Right lung (tissue), 5 donors: ENCODE results near the gene FAM98C. TPM values are rescaled to one million over a fixed set of nuclear protein-coding genes. Genes with fewer than 3 reads are reported as not detected.

ENCODE experiments used
- DNase-seq, 2 donors: peaks; one replicate each; pipeline ENCODE4 v3.0.0-alpha.2; 2013
- polyA plus RNA-seq, 5 donors: library from polyadenylated mRNA; unstranded; fragments of 120-200 nt; gene quantifications; one replicate each; pipeline versions ENCODE4 v1.2.1 to v1.2.3, GENCODE V29; 2013; ENCODE audit warnings: inconsistent platforms in 1 of 5, low replicate concordance in 1 of 5; ENCODE audit not compliant: insufficient read length in 5 of 5, insufficient read depth in 1 of 5

The FAM98C gene
- polyA plus RNA-seq, 5 donors: 15.1 to 22.6 (median 19.1) TPM

DNA sequence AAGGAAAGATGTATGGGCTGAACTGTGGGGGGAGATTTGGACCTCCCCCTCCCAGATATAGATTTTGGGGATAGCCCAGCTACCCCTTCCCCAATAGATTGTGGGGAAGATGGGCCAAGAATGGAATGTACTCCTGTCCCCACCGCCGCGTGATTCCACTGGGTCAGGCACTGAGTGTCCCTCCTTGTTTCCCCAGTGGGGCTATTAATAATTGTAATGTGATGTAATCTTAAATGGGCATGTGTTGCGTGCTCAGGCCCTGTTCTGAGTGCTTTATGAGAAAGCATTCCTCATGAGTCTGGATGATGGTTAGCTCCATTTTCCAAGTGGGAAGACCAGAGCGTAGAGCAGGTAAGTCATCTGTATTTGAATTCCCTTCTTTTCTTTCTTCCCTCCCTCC lies 27.1 kb upstream of the FAM98C start:
- no peak for DNase-seq

DNA sequence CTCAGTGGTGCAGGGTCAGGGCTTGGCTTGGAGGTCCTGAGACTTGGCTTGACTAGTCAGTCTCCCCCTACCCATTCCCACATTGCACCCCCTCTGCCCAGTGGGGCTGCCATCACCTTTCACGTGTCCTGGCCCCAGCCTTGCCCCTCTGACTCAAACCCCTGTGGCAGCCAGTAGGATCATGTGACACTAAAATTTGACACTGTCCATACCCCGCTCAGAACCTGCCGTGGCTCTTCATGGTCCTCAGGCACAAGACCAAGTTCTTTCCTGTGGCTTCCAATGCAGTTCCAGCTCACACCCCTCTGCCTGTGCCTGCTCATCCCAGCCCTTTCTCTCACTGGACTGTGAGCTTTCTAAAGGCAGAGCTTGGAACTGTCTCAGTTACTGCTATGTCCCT lies 26.3 kb upstream of the FAM98C start:
- no peak for DNase-seq

DNA sequence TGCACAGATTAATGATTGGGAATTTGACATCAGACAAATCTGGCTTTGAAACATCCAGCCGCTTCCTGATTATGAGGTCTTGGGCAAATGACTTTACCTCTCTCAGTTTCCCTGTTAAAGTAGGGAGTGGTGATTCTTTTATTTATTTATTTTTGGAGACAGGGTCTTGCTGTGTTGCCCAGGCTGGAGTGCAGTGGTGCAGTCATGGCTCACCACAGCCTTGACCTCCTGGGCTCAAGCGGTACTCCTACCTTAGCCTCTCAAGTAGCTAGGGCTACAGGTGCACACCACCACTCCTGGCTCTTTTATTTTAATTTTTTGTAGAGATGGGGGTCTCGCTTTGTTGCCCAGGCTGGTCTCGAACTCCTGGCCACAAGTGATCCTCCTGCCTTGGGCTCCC lies 25.8 kb upstream of the FAM98C start:
- no peak for DNase-seq

DNA sequence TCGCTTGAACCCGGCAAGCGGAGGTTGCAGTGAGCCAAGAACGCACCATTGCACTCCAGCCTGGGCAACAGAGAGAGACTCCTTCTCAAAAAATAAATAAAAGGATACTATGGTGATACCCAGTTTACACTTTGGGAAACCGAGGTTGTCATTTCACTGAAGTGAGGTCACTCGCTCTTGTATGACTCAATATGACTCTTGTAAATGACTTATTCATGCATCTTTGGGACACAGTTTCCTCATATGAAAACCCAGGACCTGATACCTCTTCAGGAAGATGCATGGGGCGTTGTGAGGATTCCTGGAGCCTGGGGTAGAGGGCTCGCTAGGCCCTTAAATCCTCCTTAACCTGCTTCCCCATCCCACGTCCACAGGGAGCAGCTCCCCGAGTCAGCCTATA lies 24.0 kb upstream of the FAM98C start:
- no peak for DNase-seq

DNA sequence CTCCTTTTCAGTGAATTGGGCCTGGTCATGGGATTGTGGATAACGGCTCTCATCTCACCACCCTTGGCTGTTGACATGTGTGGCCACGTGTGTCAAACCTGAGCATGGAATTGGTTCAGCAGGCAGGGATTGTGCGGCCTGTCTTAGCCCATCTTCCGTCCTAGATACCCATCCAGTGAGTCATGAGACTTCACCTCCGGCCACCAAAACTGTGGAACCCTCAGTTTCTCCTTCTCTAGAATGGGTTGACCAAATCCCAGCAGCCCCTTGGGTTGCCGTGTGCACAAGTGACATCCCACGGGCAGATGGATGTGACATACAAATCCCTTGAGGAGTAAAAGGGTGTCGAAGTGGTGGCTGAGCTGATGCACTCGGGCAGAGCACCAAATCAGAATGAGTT lies 21.8 kb upstream of the FAM98C start:
- DNase-seq: no peak

DNA sequence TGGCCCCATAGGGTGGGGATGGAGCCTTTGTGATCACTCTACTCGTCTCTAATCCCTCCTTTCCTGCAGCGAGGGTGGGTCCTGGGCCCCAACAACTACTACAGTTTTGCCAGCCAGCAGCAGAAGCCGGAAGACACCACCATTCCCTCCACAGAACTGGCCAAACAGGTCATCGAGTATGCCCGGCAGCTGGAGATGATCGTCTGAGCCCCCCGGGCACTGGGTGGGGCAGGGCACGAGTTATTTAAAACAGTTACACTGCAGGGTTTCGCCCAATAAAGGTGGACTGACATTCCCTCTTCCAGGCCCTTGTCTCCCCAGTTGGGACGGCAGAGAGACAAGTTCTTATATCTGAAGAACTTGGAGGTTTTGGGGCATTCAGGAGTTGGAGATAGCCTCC lies 19.7 kb upstream of the FAM98C start:
- DNase-seq: no peak

DNA sequence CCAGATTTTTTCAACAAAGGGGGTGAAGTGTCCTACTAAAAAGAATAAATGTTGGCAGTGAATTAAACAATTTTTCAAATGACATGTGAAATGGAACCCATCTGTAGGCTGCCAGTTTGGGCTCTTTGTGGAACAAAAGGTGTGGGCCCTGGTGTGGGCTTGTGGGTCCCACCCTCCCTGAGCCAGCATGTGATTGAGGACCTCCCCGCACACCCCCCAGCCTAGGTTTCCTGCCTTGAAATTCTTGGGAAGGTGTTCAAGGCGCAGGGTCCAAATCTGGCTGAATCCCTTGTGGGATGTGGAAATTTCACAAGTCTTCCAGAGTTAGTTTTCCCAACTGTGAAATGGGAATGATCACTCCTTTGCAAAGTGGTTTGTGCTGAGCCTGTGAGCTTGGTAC lies 19.1 kb upstream of the FAM98C start:
- no peak for DNase-seq

DNA sequence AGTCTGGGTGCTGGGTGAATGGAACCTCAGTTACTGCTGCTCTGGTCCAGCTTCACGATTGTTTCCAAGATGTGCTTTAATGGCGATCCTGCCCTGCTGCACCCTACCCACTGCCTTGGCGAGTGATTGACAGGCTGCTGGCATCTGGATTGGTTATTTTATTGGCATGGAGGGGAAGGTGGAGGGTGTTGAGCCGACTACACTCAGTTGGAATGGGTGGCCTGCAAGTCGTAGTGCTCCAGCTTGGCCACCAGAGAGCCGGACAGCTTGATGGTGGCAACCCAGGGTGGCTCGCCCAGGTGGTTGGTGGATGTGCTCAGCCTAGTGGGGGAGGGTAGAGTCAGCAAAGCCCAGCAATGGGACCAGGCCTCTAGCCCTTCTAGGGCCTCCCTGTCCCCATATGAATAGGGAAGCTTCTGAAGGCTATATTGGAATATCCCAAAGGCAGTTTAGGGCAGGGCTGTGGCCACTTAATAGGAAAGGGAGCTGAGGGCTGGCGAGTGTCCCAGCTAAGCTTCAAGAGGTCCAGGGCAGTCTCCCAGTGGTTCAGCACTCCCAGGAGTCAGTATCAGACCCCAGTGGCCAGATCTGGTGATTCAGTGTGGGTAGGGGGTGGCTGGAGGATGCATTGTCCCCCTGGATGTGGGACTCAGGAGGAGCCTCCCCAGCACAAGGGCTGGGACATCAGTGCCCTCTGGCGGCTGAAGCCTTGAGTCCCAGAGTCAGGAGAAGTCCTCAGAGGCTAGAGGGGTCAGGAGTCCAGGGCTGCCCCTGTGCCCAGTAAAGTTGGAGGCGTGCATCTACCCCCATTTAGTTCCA lies 18.5 kb upstream of the FAM98C start:
- DNase-seq: no peak

DNA sequence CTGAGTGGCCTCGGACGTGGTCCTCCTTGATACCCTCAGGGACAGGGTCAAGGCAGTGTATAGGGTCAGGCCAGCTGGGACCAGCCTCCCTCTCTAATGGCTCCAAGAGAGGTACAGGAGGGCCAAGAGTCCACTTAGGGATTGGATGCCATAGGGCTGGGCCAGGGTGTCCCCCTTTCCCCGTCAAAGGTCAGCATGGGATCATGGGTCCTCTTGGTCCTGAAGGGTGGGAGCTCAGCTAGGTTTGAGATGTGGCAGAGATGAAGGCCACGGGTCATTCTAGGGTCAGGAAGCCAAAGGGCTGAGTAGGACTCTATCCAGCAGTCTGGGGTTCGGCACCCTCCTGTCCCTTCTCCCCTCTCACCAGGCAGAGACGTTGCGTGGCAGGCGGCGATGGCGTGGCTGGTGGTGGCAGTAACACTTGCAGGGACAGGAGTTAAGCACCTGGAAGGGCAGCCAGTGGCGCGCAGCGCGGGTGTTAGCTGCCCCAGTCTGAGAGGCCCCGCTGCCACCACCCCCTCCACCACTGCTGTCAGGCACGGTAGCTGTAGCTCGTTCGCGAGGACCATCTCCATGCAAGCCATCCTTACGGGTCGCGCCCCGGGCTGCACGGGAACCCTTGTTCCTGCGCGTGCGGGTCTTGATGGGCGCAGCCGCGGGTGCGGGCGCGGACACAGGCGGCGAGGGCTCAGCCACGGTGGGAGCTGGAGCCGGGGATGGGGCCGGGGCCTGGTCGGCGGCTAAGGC lies 17.7 kb upstream of the FAM98C start:
- DNase-seq: no peak

DNA sequence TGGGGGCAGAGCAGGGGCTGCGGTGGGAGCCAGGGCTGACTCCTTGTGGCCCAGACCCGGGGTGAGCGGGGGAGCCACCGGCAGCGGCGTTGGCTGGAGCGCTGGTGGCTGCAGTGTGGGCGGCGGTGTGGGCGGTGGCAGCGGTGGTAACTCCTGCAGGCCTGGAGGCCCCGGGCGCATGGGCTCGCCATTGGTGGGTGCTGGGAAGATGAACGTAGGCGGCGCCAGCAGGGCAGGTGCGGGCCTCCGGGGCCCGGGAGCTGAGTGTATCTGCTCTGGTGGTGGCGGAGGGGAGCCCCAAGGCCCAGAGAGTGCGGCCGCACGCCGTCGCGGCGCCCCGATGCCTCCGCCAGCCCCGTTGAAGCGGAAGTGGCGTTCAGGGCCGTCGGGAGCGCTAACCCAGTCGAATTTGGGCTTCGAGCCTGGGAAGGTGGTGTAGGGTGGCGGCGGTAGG lies 17.1 kb upstream of the FAM98C start:
- DNase-seq: no peak

DNA sequence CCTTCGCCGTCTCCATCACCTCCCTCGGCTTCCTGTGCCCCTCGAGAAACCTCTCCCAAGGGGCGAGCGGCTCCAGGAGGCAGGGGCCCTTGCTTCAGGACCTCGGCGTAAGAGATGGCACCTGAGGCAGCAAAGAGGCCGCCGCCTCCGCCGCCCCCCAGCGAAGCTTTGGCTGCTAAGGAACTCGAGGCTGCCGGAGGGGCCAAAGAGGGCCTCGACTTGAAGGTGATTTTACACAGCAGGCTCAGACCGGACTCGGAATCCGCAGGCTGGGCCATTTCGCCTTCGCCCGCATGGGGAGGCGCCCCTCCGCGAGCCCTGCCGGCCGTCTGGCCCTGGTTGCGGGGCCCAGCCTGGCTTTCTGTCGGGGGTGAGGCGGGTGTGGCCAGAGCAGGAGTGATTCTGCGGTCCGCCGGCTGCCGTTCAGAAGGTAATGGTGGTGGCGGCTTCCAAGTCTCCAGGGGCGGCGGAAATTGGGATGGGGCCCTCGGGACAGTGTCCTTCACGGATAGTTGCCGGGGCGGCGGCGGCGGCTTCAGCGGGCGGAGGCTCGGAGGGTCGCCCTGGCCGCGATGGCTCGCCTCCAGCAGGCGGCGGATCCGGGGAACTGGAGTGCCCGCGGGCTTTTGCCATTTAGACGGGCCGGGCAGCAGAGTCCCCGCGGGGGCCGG lies 16.5 kb upstream of the FAM98C start:
- DNase-seq: no peak

DNA sequence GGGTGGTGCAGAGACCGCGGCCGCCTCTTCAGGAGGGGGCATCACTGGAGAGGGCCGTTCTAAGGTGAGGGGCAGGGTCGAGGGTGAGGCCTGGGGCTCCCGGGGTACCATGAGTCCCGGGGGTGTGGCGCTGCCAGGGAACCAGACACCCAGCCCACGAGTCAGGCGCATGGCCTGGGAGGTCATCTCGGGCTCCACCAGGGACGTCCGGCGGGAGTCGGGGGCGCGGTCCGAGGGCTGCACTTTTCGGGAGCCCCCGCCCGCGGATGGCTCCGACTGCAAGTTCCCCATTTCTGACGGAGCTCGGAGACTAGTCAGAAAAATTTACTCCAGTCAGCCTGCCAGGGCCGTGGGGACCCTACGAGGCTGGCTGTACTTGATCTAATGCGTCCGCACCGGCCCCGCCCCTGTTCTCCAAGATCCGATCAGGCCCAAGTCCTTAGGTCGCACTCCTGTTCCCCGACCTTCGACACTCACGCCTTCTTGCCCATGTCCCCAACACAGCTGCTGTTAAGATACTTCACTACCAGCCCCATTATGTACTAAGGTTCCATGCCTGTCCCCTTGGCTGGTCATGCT lies 15.8 kb upstream of the FAM98C start:
- DNase-seq: no peak

DNA sequence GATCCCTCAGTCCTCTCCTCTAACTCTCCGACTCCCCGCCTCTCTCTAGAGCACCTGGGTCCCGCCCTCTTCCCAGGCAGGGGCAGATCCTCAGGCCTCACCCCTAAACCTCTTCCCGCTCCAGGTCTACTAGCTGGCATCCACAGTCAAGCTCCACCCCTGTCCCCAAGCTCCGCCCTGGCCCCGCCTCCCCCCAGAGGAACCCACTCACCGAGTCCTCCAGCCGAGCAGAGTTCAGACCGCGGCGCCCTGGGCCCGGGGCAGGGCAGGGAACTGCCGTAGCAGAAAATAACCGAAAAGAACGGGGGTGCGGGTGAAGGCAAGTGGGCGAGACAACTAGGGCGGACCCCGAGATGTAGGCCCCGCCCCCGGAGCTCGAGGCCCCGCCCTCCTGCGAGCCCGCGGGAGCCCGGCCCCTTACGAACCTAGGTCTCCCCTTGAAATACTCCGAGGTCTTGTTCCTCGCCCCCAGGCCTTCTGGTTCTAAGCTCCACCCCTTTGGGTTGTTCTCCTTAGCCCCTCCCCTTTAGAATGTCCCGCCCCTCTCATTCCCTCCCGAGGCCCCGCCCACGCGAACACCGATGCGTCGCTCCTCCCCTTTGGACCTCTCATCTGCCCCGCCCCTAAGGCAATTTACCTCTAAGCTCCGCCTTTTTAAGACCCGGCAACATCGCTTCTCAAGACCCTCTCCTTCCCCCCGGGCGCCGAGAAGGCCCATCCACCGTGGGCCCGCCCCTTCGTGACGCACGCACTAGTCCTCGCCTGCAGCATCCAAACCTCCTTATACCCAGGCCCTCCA lies 15.1 kb upstream of the FAM98C start, which contains the start of gene GGN:
Gene GGN (minus strand): TSS at position 485 of the 799 bp plus-strand sequence. CDS start 773 bp downstream, outside the sequence.
- DNase-seq: peak in 1 of 2 donors; percentile 55

DNA sequence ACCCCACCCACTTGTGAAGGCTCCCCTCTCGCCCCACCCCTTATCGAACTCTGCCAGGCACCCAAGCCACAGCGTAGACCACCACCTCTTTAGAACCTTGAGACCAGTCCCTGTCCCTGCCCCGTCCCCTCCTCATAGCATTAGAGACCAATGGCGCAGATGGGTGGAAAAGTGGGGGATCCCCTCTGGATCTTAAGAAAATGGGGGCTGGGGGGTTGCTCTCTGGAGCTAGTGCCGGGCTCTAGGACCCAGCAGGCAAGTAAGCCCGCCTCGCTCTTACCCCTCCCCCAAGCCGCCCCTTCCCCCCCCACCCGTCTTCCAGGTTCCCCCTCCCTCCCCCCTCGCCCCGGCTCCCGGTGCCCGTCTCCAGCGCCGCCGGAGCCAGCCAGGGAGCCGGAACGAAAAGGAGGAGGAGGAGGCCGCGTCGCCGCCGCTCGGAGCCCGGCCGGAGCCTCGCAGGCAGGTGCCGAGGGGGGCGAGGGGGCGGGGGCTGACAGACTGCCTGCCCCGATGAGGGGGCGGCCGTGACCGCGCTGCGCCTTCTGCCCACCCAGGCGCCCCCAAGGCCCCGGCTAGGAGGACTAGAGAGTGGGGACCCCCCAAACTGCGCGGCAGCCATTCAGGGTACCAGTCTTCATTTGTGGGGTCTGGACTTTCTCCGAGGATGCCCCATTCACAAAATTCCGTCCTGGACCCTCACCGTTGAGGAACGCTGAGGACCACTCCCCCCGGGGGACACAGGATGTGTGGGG lies 14.4 kb upstream of the FAM98C start, which contains the start of gene SPRED3:
Gene SPRED3 (plus strand): TSS at position 349 of the 752 bp plus-strand sequence. CDS start 1,606 bp downstream, outside the sequence.
- DNase-seq: no peak

DNA sequence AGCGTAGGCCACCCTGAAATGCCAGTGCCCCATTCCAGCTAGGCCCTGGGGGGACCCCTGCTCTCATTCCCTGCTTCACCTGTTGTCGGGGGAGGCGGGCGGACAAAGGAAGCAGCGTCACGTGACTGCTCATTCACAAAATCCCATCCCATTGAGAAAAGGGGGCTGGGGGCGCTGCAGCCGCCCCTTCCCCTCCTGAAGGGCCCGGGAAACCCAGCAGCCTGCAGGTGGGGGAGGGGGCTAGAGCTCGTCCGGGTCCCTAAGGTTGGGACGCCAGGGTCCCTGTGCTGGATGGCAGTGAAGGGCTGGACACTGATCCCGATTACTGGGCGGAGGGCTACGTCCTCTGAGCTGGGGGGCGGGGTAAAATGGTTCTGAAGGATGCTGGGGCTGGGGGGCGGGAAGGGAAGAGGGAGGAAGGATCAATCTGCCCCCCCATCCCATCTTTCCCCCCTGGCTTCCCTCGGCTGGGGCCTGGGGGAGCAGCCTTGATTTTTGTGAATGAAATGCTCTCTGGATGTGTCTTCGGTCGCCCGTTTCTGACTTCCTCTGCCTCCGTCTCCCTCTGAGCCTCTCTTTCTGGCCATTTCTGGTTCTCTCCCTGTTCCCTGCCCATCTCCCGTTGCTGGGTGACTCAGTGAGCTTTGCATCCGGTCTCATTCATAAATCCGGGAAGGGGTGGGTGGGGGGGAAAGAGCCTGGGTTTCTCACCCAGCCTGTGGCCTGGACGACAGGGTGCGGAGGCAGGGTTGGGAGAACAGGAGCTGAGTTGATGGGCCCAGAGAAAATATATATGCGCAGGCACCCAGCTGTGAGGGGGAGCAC lies 13.6 kb upstream of the FAM98C start:
- DNase-seq: no peak

DNA sequence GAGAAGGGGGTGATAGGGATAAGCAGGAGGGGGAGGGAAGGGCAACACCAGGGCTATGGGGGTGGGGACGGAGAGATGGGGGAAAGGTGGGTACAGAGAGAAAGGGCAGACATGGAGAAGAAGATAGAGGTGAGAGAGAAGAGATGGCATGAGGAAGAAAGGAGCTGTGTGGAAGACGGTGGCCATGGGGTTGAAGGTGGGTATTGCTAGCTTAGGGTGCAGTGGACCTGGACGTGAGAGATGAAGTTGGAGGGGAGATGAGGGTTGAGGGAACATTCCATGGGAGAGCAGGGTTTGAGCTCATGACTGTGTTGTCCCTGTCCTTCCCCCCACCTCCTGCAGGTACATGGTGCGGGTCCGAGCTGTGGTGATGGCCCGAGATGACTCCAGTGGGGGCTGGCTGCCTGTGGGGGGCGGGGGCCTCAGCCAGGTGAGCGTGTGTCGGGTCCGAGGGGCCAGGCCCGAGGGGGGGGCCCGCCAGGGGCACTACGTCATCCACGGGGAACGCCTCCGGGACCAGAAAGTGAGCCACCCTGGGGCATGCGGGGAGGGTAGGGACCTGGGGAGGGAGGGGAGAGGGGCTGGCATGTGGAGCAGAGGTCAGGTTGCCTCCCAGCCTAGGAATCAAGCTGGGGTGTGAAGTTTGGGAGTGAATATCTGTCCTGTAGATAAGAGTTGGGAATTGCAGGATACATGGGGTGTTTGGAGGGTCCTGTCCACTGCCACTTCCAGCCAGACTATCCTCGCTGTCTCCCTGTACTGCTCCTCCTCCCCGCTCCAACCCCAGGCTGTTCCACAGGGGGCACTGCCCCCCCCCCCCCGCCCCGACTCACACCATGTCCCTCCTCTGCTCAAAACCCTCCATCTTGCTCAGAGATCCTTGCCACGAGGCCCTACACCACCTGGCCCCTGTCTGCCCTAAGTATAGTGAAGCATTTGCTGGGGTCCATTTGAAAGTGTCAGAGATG lies 12.7 kb upstream of the FAM98C start:
- no peak for DNase-seq

DNA sequence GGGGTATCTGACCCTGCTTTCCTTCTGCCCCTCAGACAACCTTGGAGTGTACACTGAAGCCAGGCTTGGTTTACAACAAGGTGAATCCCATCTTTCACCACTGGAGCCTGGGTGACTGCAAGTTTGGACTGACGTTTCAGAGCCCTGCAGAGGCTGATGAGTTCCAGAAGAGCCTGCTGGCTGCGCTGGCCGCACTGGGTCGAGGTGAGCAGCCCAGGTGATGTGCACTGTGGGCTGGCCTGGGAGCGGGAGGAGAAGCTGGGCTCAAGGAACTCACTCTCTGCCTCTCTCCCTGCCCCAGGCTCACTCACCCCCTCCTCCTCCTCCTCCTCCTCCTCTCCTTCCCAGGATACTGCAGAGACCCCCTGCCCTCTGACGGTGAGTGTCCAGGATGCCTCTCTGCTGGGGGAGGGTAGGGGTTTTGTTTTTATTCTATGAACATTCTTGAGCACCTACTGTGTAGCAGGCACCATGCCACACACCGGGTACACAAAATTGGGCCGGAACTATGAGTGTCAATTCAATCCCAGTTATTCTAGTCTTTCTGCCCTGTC lies 10.9 kb upstream of the FAM98C start:
- DNase-seq: no peak
